A172 (cell line): ENCODE results near the gene HS3ST1. TPM values are rescaled to one million over a fixed set of nuclear protein-coding genes. Genes with fewer than 3 reads are reported as not detected.

Experiments used
- DNase-seq: peaks from one replicate; pipeline ENCODE4 v3.0.0-alpha.2; 2015; ENCODE audit warnings: low spot score
- total RNA-seq: library from RNA; depleted of rRNA; stranded (reverse); fragments of >200 nt; shearing (Covaris generic); gene quantifications from 2 replicates; pipeline ENCODE4 v1.2.3, GENCODE V29; 2014

Gene HS3ST1
- total RNA-seq, 1 experiment from 2014 or later: not detected

DNA sequence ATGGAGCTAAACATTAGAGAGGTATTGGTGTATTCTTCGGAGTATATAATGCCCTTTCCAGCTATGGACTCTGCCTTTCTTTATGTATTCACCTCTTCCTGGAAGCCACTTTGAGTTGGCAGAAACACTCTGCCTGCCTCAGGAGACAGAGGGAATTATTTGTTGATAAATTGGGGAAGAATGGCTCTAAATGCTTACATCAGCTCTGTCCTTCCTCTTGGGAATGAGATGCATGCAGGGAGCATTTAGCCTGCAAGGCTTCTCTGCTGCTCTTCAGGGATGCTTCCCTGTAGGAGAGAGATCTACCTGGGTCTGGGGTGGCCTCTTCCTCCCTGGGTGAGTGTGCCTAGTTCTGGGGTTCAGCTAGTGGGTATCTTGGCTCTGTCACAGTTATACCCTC lies 6.9 kb upstream of the HS3ST1 start:
- no peak for DNase-seq

GRCh38 chr4:11431111-11431510 lies 2.4 kb upstream of the HS3ST1 start:
- DNase-seq: no peak

DNA sequence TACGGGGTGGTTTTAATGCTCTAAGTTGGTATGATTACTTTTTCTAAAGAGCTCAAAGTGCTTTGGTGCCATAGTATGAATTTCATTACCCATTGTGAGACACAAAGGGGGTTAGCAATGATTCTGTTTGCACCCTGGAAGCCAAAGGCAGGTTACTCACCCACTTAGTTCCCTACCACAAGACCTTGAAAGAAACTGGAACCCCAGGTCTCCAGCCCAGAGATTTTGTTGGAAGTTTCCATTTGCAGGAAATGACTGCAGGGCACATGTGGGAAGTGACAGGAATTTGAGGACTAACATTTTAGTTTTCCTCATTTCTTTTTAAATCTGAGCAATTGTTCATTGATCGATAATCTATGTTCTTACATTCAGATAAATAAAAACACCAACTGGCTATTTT lies 1.8 kb upstream of the HS3ST1 start:
- DNase-seq: no peak

DNA sequence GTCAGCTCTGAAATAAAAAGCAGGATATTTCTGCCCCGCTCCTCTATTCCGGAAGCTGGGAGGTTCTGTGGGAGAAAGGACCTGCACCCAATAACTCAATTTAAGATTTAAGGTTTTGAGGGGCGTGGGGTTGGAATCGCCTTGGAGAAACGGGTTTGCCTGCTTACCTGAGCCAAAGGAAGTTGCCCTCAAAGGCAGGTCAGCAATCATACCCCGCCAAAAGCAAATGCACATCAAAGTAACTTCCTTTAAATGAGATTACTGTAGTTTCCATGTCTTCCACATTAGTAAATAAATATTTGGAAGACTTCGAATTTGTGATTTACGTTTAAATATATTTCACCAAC lies 978 bp upstream of the HS3ST1 start:
- DNase-seq: no peak

DNA sequence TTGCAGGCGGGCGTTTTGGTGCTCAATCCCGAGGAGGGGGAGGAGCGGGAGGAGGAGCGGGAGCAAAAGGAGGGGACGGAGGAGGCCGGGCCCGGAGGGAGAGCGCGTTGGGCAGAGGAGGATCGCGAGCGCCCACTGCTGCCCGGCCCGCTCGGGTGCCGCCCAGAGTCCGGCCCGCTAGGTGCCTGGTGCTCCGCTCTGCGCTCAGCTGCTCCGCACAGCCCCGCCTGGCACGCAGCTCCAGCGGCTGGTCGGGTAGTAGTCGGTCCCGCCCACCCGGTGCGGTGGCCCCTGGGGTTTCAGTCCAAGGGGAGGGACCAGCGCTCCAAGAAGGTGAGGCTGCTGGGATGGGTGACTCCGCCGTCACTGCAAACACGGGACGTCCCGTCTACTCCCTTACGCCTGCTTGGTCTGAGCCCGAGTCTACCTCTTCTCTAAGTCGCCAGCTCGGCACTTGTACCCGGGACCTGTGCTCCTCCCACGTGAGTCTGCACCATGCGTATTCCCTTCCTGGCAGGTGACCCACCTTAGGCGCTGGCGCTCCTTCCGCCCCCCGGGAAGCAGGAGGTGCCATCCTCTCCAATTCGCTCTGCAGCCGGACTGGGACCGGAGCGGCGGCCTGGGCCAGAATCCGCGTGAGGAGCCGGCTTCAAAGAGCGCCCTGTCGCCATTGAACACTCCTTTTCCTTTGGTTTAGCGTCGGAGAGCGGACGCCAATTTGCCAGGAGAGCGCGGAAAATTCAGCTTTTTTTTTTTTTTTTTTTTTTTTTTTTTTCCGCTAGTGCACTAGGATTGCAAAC lies 405 bp upstream of the HS3ST1 start:
- no peak for DNase-seq

DNA sequence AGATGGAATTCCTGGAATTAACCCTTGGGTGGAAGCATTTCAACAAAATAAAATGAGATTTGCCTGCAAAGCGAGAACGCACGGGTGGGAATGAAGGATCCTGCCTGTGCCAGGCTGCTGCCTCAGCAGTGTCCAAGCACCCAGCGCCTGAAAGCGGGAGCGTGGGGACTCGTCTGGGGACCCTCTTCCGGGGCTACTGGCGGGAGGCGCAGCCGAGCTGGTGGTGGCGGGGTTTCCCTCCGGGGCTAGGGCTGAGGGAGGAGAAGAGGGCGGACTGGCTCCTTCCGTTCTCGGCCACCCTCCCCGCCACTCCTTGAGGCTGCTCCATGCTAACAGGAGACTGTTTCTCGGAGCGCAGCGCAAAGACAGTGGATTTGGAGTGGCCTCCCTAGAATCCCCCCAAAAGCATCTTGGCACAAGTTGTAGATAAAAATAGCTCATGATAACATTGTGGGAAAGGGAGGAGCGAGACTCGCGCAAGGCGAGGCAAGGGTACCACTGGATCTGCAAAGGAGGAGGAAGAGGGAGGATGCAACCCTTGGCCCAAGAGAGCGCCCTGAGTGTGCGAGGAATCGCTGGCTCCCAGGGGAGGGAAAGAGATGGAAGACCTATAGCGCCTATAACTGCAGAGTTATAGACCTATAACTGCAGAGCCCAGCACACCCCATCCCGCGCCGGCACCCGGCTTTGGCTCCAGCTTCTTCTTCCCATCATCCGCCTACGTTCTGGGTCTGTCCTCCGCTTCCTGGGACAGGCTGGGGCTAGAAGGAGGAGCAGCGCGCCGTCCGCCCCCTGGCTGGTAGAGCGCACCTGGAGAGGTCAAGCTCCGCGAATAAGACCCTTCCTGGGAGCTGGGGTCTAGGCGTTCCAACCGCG lies 1.3 kb downstream of the HS3ST1 start:
- DNase-seq: no peak

- no peak for DNase-seq
Observed at GRCh38 chr4:11426731-11427120, 2.0 kb downstream of the HS3ST1 start.

DNA sequence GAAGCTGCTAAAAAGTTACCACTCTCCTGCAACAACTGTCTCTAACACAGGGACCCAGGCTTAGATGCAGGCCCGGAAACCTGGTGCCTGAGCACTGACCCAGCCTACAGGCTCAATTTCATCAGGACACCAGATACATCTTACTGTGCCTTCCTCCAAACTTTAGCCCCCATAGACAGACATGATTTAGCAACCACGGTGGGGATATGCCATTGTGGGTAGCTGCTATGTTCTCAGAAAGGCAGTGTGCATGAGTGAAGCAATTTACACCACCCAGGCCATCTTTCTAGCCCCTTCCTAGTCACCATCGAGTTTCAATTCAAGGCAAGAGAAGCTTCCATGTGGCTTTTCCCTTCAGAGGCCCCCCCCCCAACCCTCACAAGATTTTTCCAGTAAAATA lies 2.7 kb downstream of the HS3ST1 start:
- no peak for DNase-seq

DNA sequence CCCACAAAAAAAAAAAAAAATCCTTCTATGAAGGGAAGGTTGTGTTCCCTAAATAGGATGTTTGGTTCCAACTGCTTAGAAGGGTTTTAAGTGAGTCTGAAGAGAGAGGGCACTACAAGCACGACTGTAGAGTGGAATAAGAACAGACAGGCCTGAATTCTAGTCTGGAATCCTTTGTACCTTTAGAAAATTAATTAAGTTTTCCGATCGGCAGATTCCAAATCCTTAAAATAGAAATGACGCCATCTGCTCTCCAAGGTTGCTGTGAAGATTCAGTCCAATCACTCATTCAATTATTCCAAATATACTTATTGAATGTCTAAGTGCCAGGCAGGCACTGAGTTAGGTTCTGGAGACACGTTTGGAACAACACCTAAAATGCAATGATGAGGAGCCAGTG lies 3.8 kb downstream of the HS3ST1 start:
- DNase-seq: no peak

- no peak for DNase-seq
Observed at GRCh38 chr4:11424000-11424399, 4.7 kb downstream of the HS3ST1 start.

GRCh38 chr4:11423465-11423864 lies 5.2 kb downstream of the HS3ST1 start:
- no peak for DNase-seq

DNA sequence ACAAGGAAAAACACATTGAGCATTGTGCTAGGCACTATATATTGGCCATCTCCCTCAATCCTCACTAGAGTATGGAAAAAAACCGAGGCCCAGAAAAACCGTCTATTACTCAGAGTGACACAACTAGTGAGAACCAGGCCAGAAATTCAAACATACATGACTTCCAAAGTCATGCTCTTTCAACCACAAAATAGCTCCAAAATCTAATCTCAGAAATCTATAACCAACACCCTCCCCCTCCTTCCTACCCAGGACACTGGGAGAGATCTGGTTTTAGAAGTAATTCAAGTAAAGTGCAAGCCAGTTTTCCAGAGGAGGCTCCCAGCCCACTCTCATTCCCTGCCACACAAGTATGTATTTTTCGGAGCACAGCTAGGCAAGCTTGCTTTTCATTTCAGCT lies 7.6 kb downstream of the HS3ST1 start:
- no peak for DNase-seq

DNA sequence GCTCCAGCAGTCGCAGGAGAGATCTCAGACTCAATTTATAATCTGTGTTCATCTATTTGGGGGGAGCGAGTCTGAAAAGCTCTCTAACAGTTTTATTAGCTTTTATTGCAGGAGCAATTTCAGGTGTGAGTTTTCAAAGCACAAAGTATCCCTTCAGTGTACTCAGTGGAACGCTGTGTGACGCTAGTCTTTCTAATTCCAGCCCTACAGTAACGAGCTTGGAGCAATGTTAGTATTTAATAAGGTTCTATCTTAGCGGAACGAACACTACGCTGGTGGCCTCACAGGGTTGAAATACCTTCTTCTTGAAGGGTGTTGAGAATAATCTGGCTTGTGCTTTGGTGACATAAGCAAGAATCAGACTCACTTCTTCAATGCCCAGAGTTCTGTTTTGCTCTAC lies 8.4 kb downstream of the HS3ST1 start:
- no peak for DNase-seq

DNA sequence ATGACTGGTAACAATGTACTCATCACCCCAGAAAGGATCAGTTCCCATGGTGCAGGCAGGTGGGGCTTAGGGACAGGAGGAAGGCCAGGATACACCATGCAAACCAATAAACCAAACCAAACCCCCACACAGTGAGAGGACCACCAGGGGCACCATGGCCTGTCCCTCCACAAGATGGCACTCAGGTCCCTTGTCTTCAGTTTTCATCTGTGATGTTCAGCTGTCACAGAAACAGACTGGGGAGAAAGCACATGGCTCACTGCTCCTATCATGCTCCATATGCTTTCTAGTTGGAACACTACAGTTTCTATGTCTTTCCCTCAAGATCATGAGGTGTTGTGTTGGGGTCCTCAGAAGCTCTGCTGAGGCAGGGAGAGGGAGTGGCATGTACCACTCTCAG lies 10.1 kb downstream of the HS3ST1 start:
- no peak for DNase-seq

GRCh38 chr4:11416767-11417113 lies 12.0 kb downstream of the HS3ST1 start:
- DNase-seq: no peak

- DNase-seq: no peak
Observed at GRCh38 chr4:11416071-11416766, 12.5 kb downstream of the HS3ST1 start.

DNA sequence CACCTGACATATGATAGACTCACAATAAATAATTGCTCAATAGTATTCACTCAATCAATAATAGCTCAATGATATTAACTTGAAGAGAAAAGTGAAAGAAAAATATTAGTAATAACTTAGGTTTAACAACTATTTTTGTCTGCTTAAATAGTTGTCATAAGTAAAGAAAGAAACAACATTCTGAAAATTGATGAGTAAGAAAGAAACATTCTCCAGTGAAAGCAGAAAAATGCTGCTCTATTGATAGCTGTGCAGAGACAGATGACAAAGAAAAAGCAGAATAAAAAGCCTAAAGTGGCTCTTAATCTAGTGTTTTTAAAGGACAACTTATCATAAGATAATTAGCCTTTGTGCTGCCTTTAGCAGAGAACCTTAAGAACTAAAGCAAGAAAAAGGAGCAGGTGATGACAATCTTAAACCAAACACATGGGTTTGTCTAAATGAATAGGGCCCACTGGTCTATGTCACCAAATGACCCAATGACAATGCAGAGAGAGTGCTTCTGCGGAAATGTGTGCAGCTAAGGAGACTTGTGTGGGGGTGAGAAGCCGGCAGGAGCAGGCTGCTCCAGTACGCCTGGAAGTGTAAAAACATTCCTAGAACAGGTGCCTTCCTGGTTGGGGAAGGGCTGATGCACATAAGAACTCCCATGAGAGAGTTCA lies 13.2 kb downstream of the HS3ST1 start:
- no peak for DNase-seq

DNA sequence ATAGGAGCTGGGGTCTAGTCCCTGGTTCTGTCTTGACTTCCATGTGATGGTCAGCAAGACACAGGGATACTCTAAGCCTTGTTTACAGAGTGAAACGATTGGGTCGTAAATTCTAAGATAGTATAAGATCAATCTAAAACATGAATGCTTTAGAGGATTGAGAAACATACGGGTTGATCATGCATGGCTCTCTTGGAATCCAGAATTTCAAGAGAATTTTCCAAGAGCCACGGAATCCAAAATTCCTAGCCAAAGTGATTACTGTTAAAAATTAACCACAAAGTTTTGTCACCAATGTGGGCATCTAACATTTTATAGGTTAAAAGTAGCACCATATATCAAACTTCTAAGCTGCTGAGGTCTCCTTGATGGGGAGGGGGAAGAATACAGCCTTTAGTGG lies 16.5 kb downstream of the HS3ST1 start:
- DNase-seq: no peak

DNA sequence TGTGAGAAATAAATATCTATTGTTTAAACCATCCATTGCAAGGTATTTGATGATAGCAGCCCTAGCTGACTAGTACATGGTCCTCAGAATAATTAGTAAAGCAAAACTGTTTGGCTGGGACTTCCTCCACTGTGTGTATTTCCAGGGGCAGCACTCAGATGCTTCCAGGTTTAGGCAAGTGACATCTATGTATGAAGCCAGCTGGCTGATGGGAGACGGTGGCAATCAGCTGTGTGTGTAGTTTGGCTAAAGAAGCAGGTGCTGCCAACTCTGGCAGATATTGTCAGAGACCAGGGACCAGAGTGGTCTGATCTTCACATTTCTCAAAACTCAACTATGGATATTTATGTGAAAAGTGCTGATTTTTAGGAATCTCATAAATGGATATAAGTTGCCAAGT lies 19.1 kb downstream of the HS3ST1 start:
- no peak for DNase-seq

DNA sequence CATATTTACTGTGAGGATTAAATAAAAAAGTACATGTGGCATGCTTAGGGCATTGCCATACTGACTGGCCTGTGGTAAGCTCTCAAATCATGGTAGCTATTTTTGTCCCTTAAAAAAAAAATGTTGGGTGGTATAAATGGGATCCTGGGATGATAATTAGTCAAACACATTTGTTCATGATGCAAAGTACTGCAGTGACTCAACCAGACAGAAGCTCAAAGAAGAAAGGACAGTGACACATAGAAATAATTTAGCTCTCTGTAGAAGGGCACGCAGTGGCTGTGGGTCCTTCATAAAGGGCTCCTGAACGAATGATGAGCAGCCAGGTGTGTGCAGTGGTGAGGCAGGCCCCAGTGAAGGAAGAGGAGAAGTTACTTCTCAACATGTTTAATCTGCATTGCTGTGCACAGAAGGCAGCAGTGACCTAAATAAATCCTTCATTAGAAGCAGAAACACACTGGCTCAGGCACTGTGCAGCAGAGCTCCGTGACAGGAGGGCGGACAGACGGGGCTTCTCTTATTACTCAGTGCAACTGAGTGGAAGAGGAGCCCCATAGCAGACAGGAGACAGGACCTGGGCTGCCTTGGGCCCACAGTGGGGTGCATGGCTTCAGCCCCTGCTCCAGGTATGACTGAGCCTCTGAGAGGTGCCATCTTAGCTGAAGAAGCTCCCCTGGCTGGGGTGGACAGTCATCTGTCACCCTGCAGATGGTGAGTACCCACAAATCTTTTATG lies 20.3 kb downstream of the HS3ST1 start:
- DNase-seq: no peak

GRCh38 chr4:11407551-11407950 lies 21.1 kb downstream of the HS3ST1 start:
- DNase-seq: no peak

- DNase-seq: no peak
Observed at GRCh38 chr4:11404431-11404830, 24.3 kb downstream of the HS3ST1 start.
